ENCODE data around the gene PFN3. TPM values are rescaled to one million over a fixed set of nuclear protein-coding genes. Genes with fewer than 3 reads are reported as not detected.
"Not testable (repeated sequence)": the region's sequence is repeated elsewhere in the genome, so short reads cannot be mapped to it uniquely, and the experiment has no call there.

Gene PFN3
- total RNA-seq, 5 donors from 2014 or later (not counting 1 experiment from before 2014, with no cell fraction given): not detected

DNA sequence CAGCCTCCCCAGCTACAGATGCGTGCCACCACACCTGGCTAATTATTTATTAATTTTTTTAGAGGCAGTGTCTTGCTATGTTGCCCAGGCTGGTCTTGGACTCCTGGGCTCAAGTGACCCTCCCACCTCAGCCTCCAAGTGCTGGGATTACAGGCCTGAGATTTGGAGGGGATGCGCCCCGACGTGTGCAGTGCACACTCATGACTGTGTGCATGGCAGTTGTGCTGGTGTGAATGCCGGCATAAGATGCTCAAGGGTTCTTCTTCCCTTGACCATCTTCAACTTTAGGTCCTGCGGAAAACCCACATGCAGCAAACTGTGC is 19.7 kb downstream of the PFN3 start:
- Histone ChIP-seq H3K9me3 (no peaks in the 10 kb centered on the region), H3K4me3 (ENCODE audit: control insufficient read depth in 1 of 2, extremely low read depth in 1 of 2, low read length in 1 of 2) (no peak overlapping the region), H3K4me1 (ENCODE audit: control insufficient read depth in 1 of 2, extremely low read depth in 1 of 2, insufficient read depth in 2 of 2, low read length in 2 of 2) (peaks cover 0 to 58% of the 10 kb centered on the region in 2 experiments), H3K27me3 (replicated peaks in 1 of 2; ENCODE audit: control insufficient read depth in 2 of 2, extremely low read depth in 1 of 2, insufficient read depth in 2 of 2, low read length in 1 of 2) (no peaks in the 10 kb centered on the region), H3K27ac (ENCODE audit: low read length) (no peak overlapping the region), H3K36me3 (ENCODE audit: control insufficient read depth in 2 of 2, extremely low read depth in 1 of 2, insufficient read depth in 1 of 2, low read length in 1 of 2) (no peaks in the 10 kb centered on the region)
- Mint-ChIP-seq H3K36me3 (no peaks in the 10 kb centered on the region), H3K4me3 (no peak overlapping the region), H3K27ac (no peak overlapping the region), H3K9me3 (no peaks in the 10 kb centered on the region), H3K27me3 (no peaks in the 10 kb centered on the region), H3K4me1 (peaks cover 40 to 47% (median 44%) of the 10 kb centered on the region in 3 donors)
- DNase-seq (no peak), ATAC-seq (replicated peaks in 1 of 4) (no peak)
- WGBS (ENCODE audit: insufficient coverage): 100% methylated on average over 4 of the region's 6 CpGs
- CTCF ChIA-PET: interaction anchor here in 1 of 2 donors (0.6 kb wide), 1 partner anchor 34 kb away, joined by 3 read pairs; no protein-coding TSS in a partner anchor
- POLR2A ChIA-PET: no interaction called here

DNA sequence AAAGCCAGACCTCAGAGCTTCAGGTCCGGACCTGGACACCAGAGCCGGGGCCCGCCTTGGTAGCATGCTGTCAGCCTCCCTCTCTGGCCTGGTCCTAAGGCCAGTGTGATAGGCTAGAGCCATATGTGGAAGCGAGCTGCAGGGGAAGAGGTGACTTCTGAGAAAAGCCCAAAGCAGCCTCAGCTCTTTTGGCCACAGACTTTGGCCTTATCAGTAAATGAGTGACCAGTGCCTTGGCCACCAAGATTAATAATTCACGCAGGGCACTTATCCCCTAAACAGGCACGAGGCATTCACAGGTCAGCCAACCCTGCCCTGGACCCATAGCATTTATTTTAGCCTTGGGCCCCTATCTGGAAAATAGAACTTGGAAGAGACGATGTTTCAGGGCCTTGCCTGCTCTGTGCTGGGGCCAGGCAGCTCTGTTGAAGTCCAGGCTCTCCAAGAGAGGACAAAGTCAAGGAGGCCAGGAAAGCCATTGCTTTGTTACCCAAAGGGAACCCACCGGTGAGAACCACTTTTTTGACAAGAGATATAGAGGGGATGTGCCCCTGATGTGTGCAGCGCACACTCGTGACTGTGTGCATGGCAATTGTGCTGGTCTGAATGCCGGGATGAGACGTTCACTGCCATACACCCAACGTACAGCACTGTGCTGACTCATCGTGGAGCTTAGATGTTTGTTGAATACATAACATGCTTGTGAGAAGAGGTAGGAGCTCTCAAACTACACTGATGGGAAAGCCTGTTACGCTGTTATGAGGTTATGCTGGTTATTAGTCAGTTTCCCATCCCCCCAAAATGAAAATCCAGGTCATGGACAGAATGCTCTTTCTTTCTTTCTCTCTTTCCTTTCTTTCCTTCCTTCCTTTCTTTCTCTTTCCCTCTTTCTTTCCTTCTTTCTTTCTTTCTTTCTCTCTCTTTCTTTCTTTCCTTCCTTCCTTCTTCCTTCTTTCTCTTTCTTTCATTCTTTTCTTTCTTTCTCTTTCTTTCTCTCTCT is 21.3 kb downstream of the PFN3 start:
- H3K4me3 Mint-ChIP-seq: peak overlapping the region in 1 of 3 donors; percentile 6

GRCh38 chr5:177377851-177378776 is 22.3 kb downstream of the PFN3 start:
- Mint-ChIP-seq H3K4me1 (peaks cover 55 to 58% (median 57%) of the 10 kb centered on the region in 3 donors), H3K27me3 (no peaks in the 10 kb centered on the region), H3K36me3 (peaks cover 3% of the 10 kb centered on the region), H3K27ac (peak overlapping the region; percentile 74 to 96), H3K4me3 (no peak overlapping the region), H3K9me3 (no peaks in the 10 kb centered on the region)
- Histone ChIP-seq H3K27ac (ENCODE audit: low read length) (peak overlapping the region; percentile 31), H3K9me3 (no peaks in the 10 kb centered on the region), H3K4me3 (ENCODE audit: control insufficient read depth in 1 of 2, extremely low read depth in 1 of 2, low read length in 1 of 2) (no peak overlapping the region), H3K27me3 (replicated peaks in 1 of 2; ENCODE audit: control insufficient read depth in 2 of 2, extremely low read depth in 1 of 2, insufficient read depth in 2 of 2, low read length in 1 of 2) (no peaks in the 10 kb centered on the region), H3K4me1 (ENCODE audit: control insufficient read depth in 1 of 2, extremely low read depth in 1 of 2, insufficient read depth in 2 of 2, low read length in 2 of 2) (peaks cover 10 to 67% of the 10 kb centered on the region in 2 experiments), H3K36me3 (ENCODE audit: control insufficient read depth in 2 of 2, extremely low read depth in 1 of 2, insufficient read depth in 1 of 2, low read length in 1 of 2) (peaks cover 0 to 11% of the 10 kb centered on the region in 2 donors)
- CTCF ChIA-PET: interaction anchor here (0.7 to 2.2 kb wide), 6 partner anchors 8 to 124 kb away, joined by 3 to 8 read pairs (median 5); no protein-coding TSS in a partner anchor
- no peak for DNase-seq
- POLR2A ChIA-PET: interaction anchor here in 1 of 2 donors (0.7 kb wide), 1 partner anchor 50 kb away, joined by 3 read pairs; no protein-coding TSS in a partner anchor
- WGBS (ENCODE audit: insufficient coverage): 99% methylated on average over 7 of the region's 8 CpGs
- no peak for ATAC-seq (replicated peaks in 1 of 4)

More for the DNA sequence above, 21.3 kb downstream of the PFN3 start:
- WGBS (ENCODE audit: insufficient coverage): 96% methylated on average over 10 of the region's 15 CpGs
- Histone ChIP-seq H3K4me3 (ENCODE audit: control insufficient read depth in 1 of 2, extremely low read depth in 1 of 2, low read length in 1 of 2) (no peak overlapping the region), H3K27me3 (replicated peaks in 1 of 2; ENCODE audit: control insufficient read depth in 2 of 2, extremely low read depth in 1 of 2, insufficient read depth in 2 of 2, low read length in 1 of 2) (no peaks in the 10 kb centered on the region), H3K4me1 (ENCODE audit: control insufficient read depth in 1 of 2, extremely low read depth in 1 of 2, insufficient read depth in 2 of 2, low read length in 2 of 2) (peaks cover 3 to 62% of the 10 kb centered on the region in 2 experiments), H3K27ac (ENCODE audit: low read length) (no peak overlapping the region), H3K9me3 (no peaks in the 10 kb centered on the region), H3K36me3 (ENCODE audit: control insufficient read depth in 2 of 2, extremely low read depth in 1 of 2, insufficient read depth in 1 of 2, low read length in 1 of 2) (peaks cover 0 to 3% of the 10 kb centered on the region in 2 donors)
- H3K36me3 Mint-ChIP-seq: no peaks in the 10 kb centered on the region
- H3K9me3 Mint-ChIP-seq: no peaks in the 10 kb centered on the region
- peaks cover 49 to 53% (median 51%) of the 10 kb centered on the region in 3 donors for H3K4me1 Mint-ChIP-seq
- peak overlapping the region; percentile 67 to 77 for H3K27ac Mint-ChIP-seq
- DNase-seq (peak in 1 of 35 experiments; percentile 28), ATAC-seq (replicated peaks in 1 of 4) (peak; percentile 32 to 71 (median 58))
- ChIA-PET CTCF (interaction anchor here (0.5 to 2.2 kb wide), 10 partner anchors 9 to 123 kb away, joined by 3 to 8 read pairs (median 4); no protein-coding TSS in a partner anchor), POLR2A (no interaction called here)
- H3K27me3 Mint-ChIP-seq: no peaks in the 10 kb centered on the region

DNA sequence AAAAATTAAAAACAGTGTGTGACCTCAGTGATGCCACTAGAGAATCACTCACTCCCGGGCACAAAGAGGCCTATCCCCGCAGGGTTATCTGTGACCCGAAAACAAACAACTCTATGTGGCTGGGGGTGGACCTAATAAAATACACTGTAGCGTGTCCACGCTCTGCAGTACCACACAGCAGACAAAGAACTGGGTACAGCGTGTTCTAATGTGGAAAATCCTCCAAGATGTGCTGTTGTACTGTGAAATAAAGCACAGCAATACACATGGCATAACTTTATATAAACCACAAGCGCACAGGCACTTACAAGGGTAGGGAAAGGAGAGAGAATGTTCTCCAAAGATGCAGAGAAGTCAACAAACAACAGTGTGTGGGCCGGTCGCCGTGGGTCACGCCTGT is 24.4 kb downstream of the PFN3 start:
- peak overlapping the region; percentile 34 for H3K27ac ChIP-seq (ENCODE audit: low read length)
- H3K4me3 ChIP-seq (ENCODE audit: control insufficient read depth in 1 of 2, extremely low read depth in 1 of 2, low read length in 1 of 2): no peak overlapping the region
- no peak for DNase-seq
- peaks cover 7% of the 10 kb centered on the region for H3K36me3 Mint-ChIP-seq
- H3K36me3 ChIP-seq (ENCODE audit: control insufficient read depth in 2 of 2, extremely low read depth in 1 of 2, insufficient read depth in 1 of 2, low read length in 1 of 2): peaks cover 0 to 24% of the 10 kb centered on the region in 2 donors
- CTCF ChIA-PET: no interaction called here
- no peak for ATAC-seq (replicated peaks in 1 of 4)
- H3K4me3 Mint-ChIP-seq: no peak overlapping the region
- H3K9me3 ChIP-seq: no peaks in the 10 kb centered on the region
- no peaks in the 10 kb centered on the region for H3K9me3 Mint-ChIP-seq
- H3K4me1 ChIP-seq (ENCODE audit: control insufficient read depth in 1 of 2, extremely low read depth in 1 of 2, insufficient read depth in 2 of 2, low read length in 2 of 2): peaks cover 26 to 77% of the 10 kb centered on the region in 2 experiments
- H3K4me1 Mint-ChIP-seq: peaks cover 59 to 65% (median 65%) of the 10 kb centered on the region in 3 donors
- POLR2A ChIA-PET: no interaction called here
- peak overlapping the region; percentile 84 to 96 for H3K27ac Mint-ChIP-seq
- WGBS (ENCODE audit: insufficient coverage): 89% methylated on average over 3 of the region's 11 CpGs
- no peaks in the 10 kb centered on the region for H3K27me3 ChIP-seq (replicated peaks in 1 of 2; ENCODE audit: control insufficient read depth in 2 of 2, extremely low read depth in 1 of 2, insufficient read depth in 2 of 2, low read length in 1 of 2)
- H3K27me3 Mint-ChIP-seq: no peaks in the 10 kb centered on the region

- Mint-ChIP-seq H3K27ac (peak overlapping the region; percentile 95 to 96), H3K4me1 (peaks cover 59 to 65% (median 65%) of the 10 kb centered on the region in 3 donors)
- H3K4me1 ChIP-seq (ENCODE audit: control insufficient read depth in 1 of 2, extremely low read depth in 1 of 2, insufficient read depth in 2 of 2, low read length in 2 of 2): peaks cover 28 to 82% of the 10 kb centered on the region in 2 experiments
These were observed 24.9 kb downstream of the PFN3 start for GRCh38 chr5:177375516-177375915.

More at GRCh38 chr5:177375516-177375915, 24.9 kb downstream of the PFN3 start:
- Histone ChIP-seq H3K27ac (ENCODE audit: low read length) (peak overlapping the region; percentile 61), H3K36me3 (ENCODE audit: control insufficient read depth in 2 of 2, extremely low read depth in 1 of 2, insufficient read depth in 1 of 2, low read length in 1 of 2) (peaks cover 0 to 28% of the 10 kb centered on the region in 2 donors)
- DNase-seq; H3K27me3 Mint-ChIP-seq; H3K4me3 ChIP-seq (ENCODE audit: control insufficient read depth in 1 of 2, extremely low read depth in 1 of 2, low read length in 1 of 2); H3K36me3 Mint-ChIP-seq; H3K4me3 Mint-ChIP-seq; H3K9me3 ChIP-seq; H3K9me3 Mint-ChIP-seq; ATAC-seq (replicated peaks in 1 of 4); H3K27me3 ChIP-seq (replicated peaks in 1 of 2; ENCODE audit: control insufficient read depth in 2 of 2, extremely low read depth in 1 of 2, insufficient read depth in 2 of 2, low read length in 1 of 2): not testable (repeated sequence)
- POLR2A ChIA-PET: interaction anchor here in 1 of 2 donors (0.6 kb wide), 1 partner anchor 236 kb away, joined by 11 read pairs; no protein-coding TSS in a partner anchor
- CTCF ChIA-PET: interaction anchor here in 1 of 2 donors (0.5 kb wide), 1 partner anchor 14 kb away, joined by 3 read pairs; no protein-coding TSS in a partner anchor
- 83% methylated on average over 2 of the region's 5 CpGs for WGBS (ENCODE audit: insufficient coverage)

Data from T-cell (primary cell).